HepG2 (cell line): Measurements from ENCODE around the gene CHI3L1. TPM values are rescaled to one million over a fixed set of nuclear protein-coding genes. Genes with fewer than 3 reads are reported as not detected.

Source experiments
- ATAC-seq: fragments of 200-7000 bp; cut with Tn5 transposase; 3 replicates; pipeline ENCODE4 v1.9.1; 2020; ENCODE audit warnings: mild to moderate bottlenecking, moderate library complexity
- BruUV-seq: library from RNA; stranded (reverse); fragments of 400-500 nt; replicated peaks from 2 replicates; lab custom pipeline; 2021; lab: Mats Ljungman, UMichigan
- CTCF ChIA-PET: fragments of 300-600 bp; formaldehyde crosslinking; extraction: SDS; loops from one replicate; lab custom pipeline; 2021; ENCODE audit warnings: low total read pairs, inconsistent platforms, low intra/inter-chr PET ratio; lab: Yijun Ruan, JAX
- POLR2A ChIA-PET: fragments of 350-600 bp; sonication (Branson Sonifier 250); formaldehyde crosslinking; loops from one replicate; lab custom pipeline; 2020; ENCODE audit warnings: antibody characterized with exemption, inconsistent platforms; lab: Yijun Ruan, JAX
- DNase-seq: peaks from one replicate; pipeline ENCODE4 v3.0.0-alpha.2; 2015; ENCODE audit warnings: low spot score
- FAIRE-seq: peaks from 3 replicates; lab custom pipeline; 2011; peaks lifted over from hg19 to GRCh38; lab: Jason Lieb, UNC
- H2AFZ ChIP-seq: one replicate; pipeline ENCODE4 v1.6.1; 2011; ENCODE audit warnings: low read length, inconsistent platforms
- H3K27ac ChIP-seq: fragments of 300-600 bp; 3 replicates; pipeline ENCODE4 v1.8.0; 2011; ENCODE audit warnings: mixed run types, mild to moderate bottlenecking, mixed read lengths, low read length, inconsistent platforms; ENCODE audit not compliant: insufficient read depth; ENCODE audit errors: extremely low read length
- H3K27me3 ChIP-seq, 2 experiments: fragments of 200-600 bp in 1 of 2; 2 replicates in 1 of 2; 3 replicates in 1 of 2; pipeline versions ENCODE4 v1.6.0 to v1.8.0; 2011; ENCODE audit warnings: low read length in 2 of 2, mild to moderate bottlenecking in 2 of 2, moderate library complexity in 2 of 2, inconsistent platforms in 1 of 2; ENCODE audit not compliant: insufficient read depth in 2 of 2, control insufficient read depth in 1 of 2
- H3K36me3 ChIP-seq, 2 experiments: fragments of 200-600 bp in 1 of 2; replicated peaks in 1 of 2; 2 replicates in 1 of 2; 3 replicates in 1 of 2; pipeline versions ENCODE4 v1.5.1 to v1.8.0; 2011; ENCODE audit warnings: low read length in 2 of 2, inconsistent platforms in 1 of 2; ENCODE audit not compliant: insufficient read depth in 2 of 2, control insufficient read depth in 1 of 2
- H3K4me1 ChIP-seq: 2 replicates; pipeline ENCODE4 v1.5.1; 2012; ENCODE audit warnings: low read length, inconsistent platforms; ENCODE audit not compliant: insufficient read depth
- H3K4me2 ChIP-seq: 2 replicates; pipeline ENCODE4 v1.6.0; 2011; ENCODE audit warnings: low read depth, low read length, inconsistent platforms
- H3K4me3 ChIP-seq, 3 experiments: fragments of 200-600 bp in 1 of 3; sonication (generic), shearing (Covaris generic) in 1 of 3; replicated peaks in 1 of 3; 2 replicates each; pipeline ENCODE4 v1.5.1; 2011 to 2016; ENCODE audit warnings: low read length in 3 of 3, inconsistent platforms in 2 of 3, low read depth in 2 of 3, mild to moderate bottlenecking in 2 of 3, control low read depth in 1 of 3, mixed read lengths in 1 of 3; ENCODE audit not compliant: insufficient read depth in 1 of 3
- H3K79me2 ChIP-seq: one replicate; pipeline ENCODE4 v1.6.1; 2011; ENCODE audit warnings: low read length, inconsistent platforms; ENCODE audit not compliant: insufficient read depth
- H3K9ac ChIP-seq: 2 replicates; pipeline ENCODE4 v1.6.0; 2011; ENCODE audit warnings: mild to moderate bottlenecking, low read depth, low read length, inconsistent platforms; ENCODE audit not compliant: insufficient read depth
- H3K9me3 ChIP-seq: 2 replicates; pipeline ENCODE4 v1.5.1; 2012; ENCODE audit warnings: mild to moderate bottlenecking, low read length
- H4K20me1 ChIP-seq: 2 replicates; pipeline ENCODE4 v1.6.0; 2011; ENCODE audit warnings: inconsistent platforms, mild to moderate bottlenecking, low read length, moderate library complexity; ENCODE audit not compliant: insufficient read depth
- HNRNPLL ChIP-seq: fragments of 200-400 bp; formaldehyde crosslinking; IDR thresholded peaks from 2 replicates; pipeline ENCODE4 v1.6.1; 2017; ENCODE audit warnings: mild to moderate bottlenecking, low read depth, low read length; ENCODE audit not compliant: poor library complexity, severe bottlenecking
- NFIB ChIP-seq: sonication (generic); formaldehyde crosslinking; IDR thresholded peaks from 2 replicates; pipeline ENCODE4 v1.9.0; 2021; ENCODE audit warnings: missing genetic modification reagents, mild to moderate bottlenecking, borderline replicate concordance
- SATB2 ChIP-seq: sonication (generic); formaldehyde crosslinking; IDR thresholded peaks from 2 replicates; pipeline ENCODE4 v1.5.0; 2020; ENCODE audit warnings: missing genetic modification reagents
- ZBTB21 ChIP-seq: sonication (generic); formaldehyde crosslinking; IDR thresholded peaks from 2 replicates; pipeline ENCODE4 v1.4.0; 2020; ENCODE audit warnings: missing genetic modification reagents
- ZNF530 ChIP-seq: sonication (generic); formaldehyde crosslinking; IDR thresholded peaks from 2 replicates; pipeline ENCODE4 v1.5.0; 2020; ENCODE audit warnings: low read depth, mild to moderate bottlenecking, missing genetic modification reagents
- ZNF546 ChIP-seq: sonication (generic); formaldehyde crosslinking; conservative IDR thresholded peaks from 2 replicates; pipeline ENCODE4 v1.8.1; 2023; ENCODE audit warnings: mild to moderate bottlenecking, missing genetic modification reagents
- ZNF557 ChIP-seq: sonication (generic); formaldehyde crosslinking; IDR thresholded peaks from 2 replicates; pipeline ENCODE4 v1.4.0; 2020; ENCODE audit warnings: missing genetic modification reagents
- ZNF562 ChIP-seq: sonication (generic); formaldehyde crosslinking; IDR thresholded peaks from 2 replicates; pipeline ENCODE4 v1.8.0; 2022; ENCODE audit warnings: missing genetic modification reagents, borderline replicate concordance
- ZNF574 ChIP-seq: sonication (generic); formaldehyde crosslinking; IDR thresholded peaks from 2 replicates; pipeline ENCODE4 v1.4.0; 2020; ENCODE audit warnings: missing genetic modification reagents
- ZNF616 ChIP-seq: sonication (generic); formaldehyde crosslinking; IDR thresholded peaks from 2 replicates; pipeline ENCODE4 v1.5.0; 2020; ENCODE audit warnings: low read depth, mild to moderate bottlenecking, missing genetic modification reagents
- ZNF629 ChIP-seq: sonication (generic); formaldehyde crosslinking; conservative IDR thresholded peaks from 2 replicates; pipeline ENCODE4 v1.5.0; 2020; ENCODE audit warnings: missing genetic modification reagents
- ZSCAN21 ChIP-seq: sonication (generic); formaldehyde crosslinking; IDR thresholded peaks from 2 replicates; pipeline ENCODE4 v1.8.0; 2022; ENCODE audit warnings: mild to moderate bottlenecking, missing genetic modification reagents, moderate library complexity, borderline replicate concordance
- WGBS: methylation state at CpG from one replicate; pipeline ENCODE4 v1.1.6; 2017; ENCODE audit warnings: low lambda C conversion rate; 5-methylcytosine and 5-hydroxymethylcytosine counted together
- in situ Hi-C: cut with HindIII; loops from 2 replicates; pipeline ENCODE4 v1.10.0; 2017; ENCODE audit warnings: low pct_unique_long_range_greater_than_20kb; ENCODE audit not compliant: extremely low pct_ligation_motif_present
- intact Hi-C: fragments of 100-400 bp; cut with micrococcal nuclease; formaldehyde crosslinking; loops from one replicate; pipeline ENCODE4 v1.10.0; 2022; ENCODE audit not compliant: unreplicated experiment
- polyA plus RNA-seq, 8 experiments: library from polyadenylated mRNA; depleted of rRNA in 3 of 8; stranded (reverse) in 7 of 8; unstranded in 1 of 8; fragments of >200 nt; fragmentation: Illumina TruSeq in 4 of 8; extraction: Trizol in 4 of 8; gene quantifications; 2 replicates each; pipeline versions ENCODE4 v1.2.1 to v1.2.3, GENCODE V29; 2011 to 2016; ENCODE audit warnings: low read depth in 4 of 8, missing spikeins in 1 of 8, mixed read lengths in 1 of 8; ENCODE audit not compliant: insufficient read depth in 1 of 8
- total RNA-seq, 5 experiments: library from RNA; depleted of rRNA; stranded (reverse); fragments of >200 nt; fragmentation: Illumina TruSeq; extraction: Trizol; gene quantifications; 2 replicates each; pipeline ENCODE4 v1.2.3, GENCODE V29; 2016; ENCODE audit warnings: low read depth in 1 of 5
- TF ChIP-seq, protein P1 (sequence below): sonication (generic); formaldehyde crosslinking; IDR thresholded peaks from 2 replicates; pipeline ENCODE4 v1.5.1; 2020; ENCODE audit warnings: missing genetic modification reagents, mild to moderate bottlenecking, borderline replicate concordance
- TF ChIP-seq, protein P2 (sequence below): sonication (generic); formaldehyde crosslinking; IDR thresholded peaks from 2 replicates; pipeline ENCODE4 v1.5.1; 2020; ENCODE audit warnings: mild to moderate bottlenecking, moderate library complexity, missing genetic modification reagents
- TF ChIP-seq, protein P3 (sequence below): sonication (generic); formaldehyde crosslinking; IDR thresholded peaks from 2 replicates; pipeline ENCODE4 v1.8.0; 2022; ENCODE audit warnings: mild to moderate bottlenecking, missing genetic modification reagents; ENCODE audit not compliant: insufficient replicate concordance

CHI3L1 gene
- total and polyA plus RNA-seq, 2 of the 13 experiments (the other 11 are each of a cell fraction or from before 2014, with no cell fraction given): 0.09 to 0.13 TPM

DNA sequence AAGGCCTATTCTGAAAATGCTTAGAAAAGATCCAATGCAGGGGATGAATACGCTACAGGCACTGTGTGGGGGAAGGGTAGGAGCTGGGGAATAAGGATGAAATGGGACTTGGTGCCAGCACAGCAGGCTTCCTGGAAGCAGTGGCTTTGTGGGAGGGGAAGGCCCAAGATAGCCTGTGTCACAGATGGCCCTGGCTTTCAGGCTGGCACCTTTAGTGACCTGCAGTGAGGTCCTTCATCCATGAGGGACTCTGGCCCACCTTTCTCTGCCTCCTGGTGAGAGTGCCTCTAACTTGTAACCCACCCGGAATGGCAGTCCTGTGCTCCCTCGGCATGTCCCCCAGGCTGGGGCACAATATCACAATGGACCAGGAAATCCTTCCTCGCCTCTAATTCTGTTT lies 919 bp downstream of the CHI3L1 start (continued):
- no peak for TF ChIP-seq ZBTB21
- TF ChIP-seq ZNF616 (CRISPR knock-in tag): no peak

GRCh38 chr1:203185061-203185461 lies 1.4 kb downstream of the CHI3L1 start:
- no peak overlapping the region for H3K27ac ChIP-seq
- no peak overlapping the region for H3K9ac ChIP-seq
- no peaks in the 10 kb centered on the region; the same call in 1 of the 2 replicates for H3K4me1 ChIP-seq
- DNase-seq (no peak), FAIRE-seq (no peak), ATAC-seq (no peak)
- 71% methylated on average over 10 of the region's 10 CpGs for WGBS
- peaks cover 0 to 18% of the 10 kb centered on the region in 2 experiments; a peak in 3 of 5 replicates for H3K27me3 ChIP-seq
- intact Hi-C loops (no loop called here), in situ Hi-C loops (no loop called here)
- CTCF ChIA-PET: no interaction called here
- TF ChIP-seq ZNF562 (no peak), ZSCAN21 (CRISPR knock-in tag) (no peak), SATB2 (CRISPR knock-in tag) (no peak), ZNF546 (CRISPR knock-in tag) (no peak), ZNF530 (no peak), NFIB (no peak), HNRNPLL (no peak), ZNF629 (CRISPR knock-in tag) (no peak), ZNF574 (CRISPR knock-in tag) (no peak), ZNF557 (no peak)
- TF ChIP-seq, protein P1, sequence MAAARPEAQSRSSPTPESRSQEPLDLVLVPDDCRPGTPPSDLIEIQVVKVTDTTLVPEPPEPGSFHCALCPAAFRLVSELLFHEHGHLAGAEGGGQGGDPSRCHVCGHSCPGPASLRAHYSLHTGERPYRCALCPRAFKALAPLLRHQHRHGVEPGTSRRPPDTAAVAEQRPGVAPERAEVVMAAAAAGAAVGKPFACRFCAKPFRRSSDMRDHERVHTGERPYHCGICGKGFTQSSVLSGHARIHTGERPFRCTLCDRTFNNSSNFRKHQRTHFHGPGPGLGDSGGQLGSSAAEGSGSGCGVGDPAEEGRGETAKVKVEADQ (CRISPR knock-in tag): no peak
- TF ChIP-seq, protein P2, sequence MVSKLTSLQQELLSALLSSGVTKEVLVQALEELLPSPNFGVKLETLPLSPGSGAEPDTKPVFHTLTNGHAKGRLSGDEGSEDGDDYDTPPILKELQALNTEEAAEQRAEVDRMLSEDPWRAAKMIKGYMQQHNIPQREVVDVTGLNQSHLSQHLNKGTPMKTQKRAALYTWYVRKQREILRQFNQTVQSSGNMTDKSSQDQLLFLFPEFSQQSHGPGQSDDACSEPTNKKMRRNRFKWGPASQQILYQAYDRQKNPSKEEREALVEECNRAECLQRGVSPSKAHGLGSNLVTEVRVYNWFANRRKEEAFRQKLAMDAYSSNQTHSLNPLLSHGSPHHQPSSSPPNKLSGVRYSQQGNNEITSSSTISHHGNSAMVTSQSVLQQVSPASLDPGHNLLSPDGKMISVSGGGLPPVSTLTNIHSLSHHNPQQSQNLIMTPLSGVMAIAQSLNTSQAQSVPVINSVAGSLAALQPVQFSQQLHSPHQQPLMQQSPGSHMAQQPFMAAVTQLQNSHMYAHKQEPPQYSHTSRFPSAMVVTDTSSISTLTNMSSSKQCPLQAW: no peak
- TF ChIP-seq, protein P3, sequence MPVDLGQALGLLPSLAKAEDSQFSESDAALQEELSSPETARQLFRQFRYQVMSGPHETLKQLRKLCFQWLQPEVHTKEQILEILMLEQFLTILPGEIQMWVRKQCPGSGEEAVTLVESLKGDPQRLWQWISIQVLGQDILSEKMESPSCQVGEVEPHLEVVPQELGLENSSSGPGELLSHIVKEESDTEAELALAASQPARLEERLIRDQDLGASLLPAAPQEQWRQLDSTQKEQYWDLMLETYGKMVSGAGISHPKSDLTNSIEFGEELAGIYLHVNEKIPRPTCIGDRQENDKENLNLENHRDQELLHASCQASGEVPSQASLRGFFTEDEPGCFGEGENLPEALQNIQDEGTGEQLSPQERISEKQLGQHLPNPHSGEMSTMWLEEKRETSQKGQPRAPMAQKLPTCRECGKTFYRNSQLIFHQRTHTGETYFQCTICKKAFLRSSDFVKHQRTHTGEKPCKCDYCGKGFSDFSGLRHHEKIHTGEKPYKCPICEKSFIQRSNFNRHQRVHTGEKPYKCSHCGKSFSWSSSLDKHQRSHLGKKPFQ (CRISPR knock-in tag): no peak
- H3K36me3 ChIP-seq: no peaks in the 10 kb centered on the region
- POLR2A ChIA-PET: interaction anchor here (0.6 kb wide), 1 partner anchor 1072 kb away, joined by 3 read pairs; no protein-coding TSS in a partner anchor
- H3K9me3 ChIP-seq: no peaks in the 10 kb centered on the region
- H3K4me2 ChIP-seq: no peak overlapping the region
- H3K79me2 ChIP-seq: no peaks in the 10 kb centered on the region
- no peak overlapping the region for H3K4me3 ChIP-seq
- no peak overlapping the region for H2AFZ ChIP-seq
- no TSS peak for BruUV-seq
- H4K20me1 ChIP-seq: no peaks in the 10 kb centered on the region
